Measurements from ENCODE around the gene MAP3K3.

MAP3K3 gene

DNA sequence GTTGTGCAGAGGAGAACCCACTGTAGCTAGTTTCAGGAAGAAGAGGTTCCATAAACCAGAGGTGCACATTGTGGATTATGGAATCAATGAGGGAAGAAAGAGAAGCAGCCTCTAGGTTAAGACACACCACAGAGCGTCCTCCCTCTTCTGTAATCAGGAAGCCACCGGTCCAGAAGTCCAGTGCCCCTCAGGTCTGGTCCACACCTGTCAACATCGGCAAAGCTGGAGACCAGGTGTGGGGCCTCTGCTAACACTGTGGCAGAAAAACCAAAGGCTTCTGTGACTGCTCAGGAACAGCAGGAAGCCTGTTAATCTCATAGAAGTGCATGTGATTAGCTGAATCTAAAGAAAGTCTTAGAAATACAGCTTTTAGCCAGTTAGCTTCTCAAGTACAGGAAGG, 54.4 kb downstream of the MAP3K3 start:
- H3K4me1 ChIP-seq (ENCODE audit: control insufficient read depth, insufficient read depth, low read length, unreplicated experiment) = peaks cover 26% of the 10 kb centered on the region
- no peak overlapping the region for H3K4me3 ChIP-seq (ENCODE audit: low read depth, low read length)
- no peak overlapping the region for H2AFZ ChIP-seq (ENCODE audit: low read length, unreplicated experiment)
- no peaks in the 10 kb centered on the region; the same call in 1 of the 2 replicates for H3K36me3 ChIP-seq (ENCODE audit: insufficient read depth, low read length)
- no peak overlapping the region for H3K27ac ChIP-seq (ENCODE audit: low read depth, low read length)
- H3K27me3 ChIP-seq (ENCODE audit: insufficient read depth, low read length) = no peaks in the 10 kb centered on the region
- no peaks in the 10 kb centered on the region for H3K79me2 ChIP-seq (ENCODE audit: control insufficient read depth, insufficient read depth, low read length, unreplicated experiment)

DNA sequence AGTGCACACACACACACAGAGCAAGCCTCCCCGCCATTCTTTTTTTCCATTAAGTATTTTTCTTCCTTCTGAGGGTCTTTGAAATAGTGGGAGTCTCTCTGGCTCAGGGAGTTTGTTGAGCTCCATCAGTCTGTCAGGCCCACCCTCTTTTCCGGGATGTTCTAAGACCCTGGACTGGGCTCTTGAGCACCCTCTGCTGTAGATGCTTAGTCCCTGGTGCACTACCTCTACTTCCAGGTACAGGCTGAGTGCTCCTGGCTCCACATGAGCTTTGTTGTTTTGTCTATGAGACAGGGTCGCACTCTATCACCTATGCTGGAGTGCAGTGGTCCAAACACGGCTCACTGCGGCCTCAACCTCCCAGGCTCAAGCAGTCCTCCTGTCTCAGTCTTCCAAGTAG, 57.0 kb downstream of the MAP3K3 start:
- no peak overlapping the region for H2AFZ ChIP-seq (ENCODE audit: low read length, unreplicated experiment)

DNA sequence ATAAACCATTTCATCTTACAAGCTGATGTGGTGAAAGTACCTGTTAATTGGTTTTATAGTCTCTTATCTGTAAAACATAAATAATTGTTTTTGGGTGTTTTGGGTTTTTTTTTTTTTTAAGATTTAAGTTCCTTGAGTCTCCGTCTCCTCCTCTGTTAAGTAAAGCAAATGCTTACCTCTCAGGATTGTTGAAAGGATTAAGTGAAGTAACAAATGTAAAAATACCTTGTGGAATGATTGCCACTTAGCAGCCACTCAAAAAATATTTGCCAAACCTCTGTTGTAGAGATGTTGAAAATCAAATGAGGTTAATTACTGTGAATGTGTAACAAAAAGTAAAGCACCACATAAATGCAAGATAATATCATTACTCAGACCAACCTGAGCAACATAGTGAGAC, 58.5 kb downstream of the MAP3K3 start:
- H3K79me2 ChIP-seq (ENCODE audit: control insufficient read depth, insufficient read depth, low read length, unreplicated experiment) = no peaks in the 10 kb centered on the region
- H3K4me1 ChIP-seq (ENCODE audit: control insufficient read depth, insufficient read depth, low read length, unreplicated experiment) = peaks cover 10% of the 10 kb centered on the region
- H3K27me3 ChIP-seq (ENCODE audit: insufficient read depth, low read length) = no peaks in the 10 kb centered on the region
- no peak overlapping the region for H3K4me3 ChIP-seq (ENCODE audit: low read depth, low read length)
- peaks cover 5% of the 10 kb centered on the region for H3K36me3 ChIP-seq (ENCODE audit: insufficient read depth, low read length)
- no peak overlapping the region for H2AFZ ChIP-seq (ENCODE audit: low read length, unreplicated experiment)
- no peak overlapping the region for H3K27ac ChIP-seq (ENCODE audit: low read depth, low read length)

More for the DNA sequence above, 57.0 kb downstream of the MAP3K3 start:
- H3K79me2 ChIP-seq (ENCODE audit: control insufficient read depth, insufficient read depth, low read length, unreplicated experiment) = no peaks in the 10 kb centered on the region
- peaks cover 5% of the 10 kb centered on the region for H3K36me3 ChIP-seq (ENCODE audit: insufficient read depth, low read length)
- H3K27ac ChIP-seq (ENCODE audit: low read depth, low read length) = no peak overlapping the region
- peaks cover 25% of the 10 kb centered on the region for H3K4me1 ChIP-seq (ENCODE audit: control insufficient read depth, insufficient read depth, low read length, unreplicated experiment)
- no peaks in the 10 kb centered on the region for H3K27me3 ChIP-seq (ENCODE audit: insufficient read depth, low read length)
- H3K4me3 ChIP-seq (ENCODE audit: low read depth, low read length) = no peak overlapping the region

DNA sequence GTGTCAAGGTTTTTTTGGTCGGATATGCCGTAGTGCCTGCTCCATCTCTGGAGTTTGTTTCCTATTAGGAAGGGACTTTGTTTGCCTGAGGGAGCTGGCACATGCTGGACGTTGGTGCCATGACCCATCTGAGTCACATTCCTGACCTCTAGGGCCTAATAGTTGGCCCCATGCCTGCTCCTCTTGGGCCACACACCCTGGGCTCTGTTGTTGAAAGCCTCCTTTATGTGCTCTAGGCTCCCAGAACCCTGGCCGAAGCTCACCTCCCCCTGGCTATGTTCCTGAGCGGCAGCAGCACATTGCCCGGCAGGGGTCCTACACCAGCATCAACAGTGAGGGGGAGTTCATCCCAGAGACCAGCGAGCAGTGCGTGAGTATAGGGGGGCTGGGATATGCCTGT, 59.3 kb downstream of the MAP3K3 start:
- no peaks in the 10 kb centered on the region for H3K27me3 ChIP-seq (ENCODE audit: insufficient read depth, low read length)
- peaks cover 3% of the 10 kb centered on the region for H3K4me1 ChIP-seq (ENCODE audit: control insufficient read depth, insufficient read depth, low read length, unreplicated experiment)
- no peak overlapping the region for H3K4me3 ChIP-seq (ENCODE audit: low read depth, low read length)
- no peak overlapping the region for H3K27ac ChIP-seq (ENCODE audit: low read depth, low read length)
- H3K36me3 ChIP-seq (ENCODE audit: insufficient read depth, low read length) = peaks cover 5% of the 10 kb centered on the region
- H3K79me2 ChIP-seq (ENCODE audit: control insufficient read depth, insufficient read depth, low read length, unreplicated experiment) = no peaks in the 10 kb centered on the region
- no peak overlapping the region for H2AFZ ChIP-seq (ENCODE audit: low read length, unreplicated experiment)

DNA sequence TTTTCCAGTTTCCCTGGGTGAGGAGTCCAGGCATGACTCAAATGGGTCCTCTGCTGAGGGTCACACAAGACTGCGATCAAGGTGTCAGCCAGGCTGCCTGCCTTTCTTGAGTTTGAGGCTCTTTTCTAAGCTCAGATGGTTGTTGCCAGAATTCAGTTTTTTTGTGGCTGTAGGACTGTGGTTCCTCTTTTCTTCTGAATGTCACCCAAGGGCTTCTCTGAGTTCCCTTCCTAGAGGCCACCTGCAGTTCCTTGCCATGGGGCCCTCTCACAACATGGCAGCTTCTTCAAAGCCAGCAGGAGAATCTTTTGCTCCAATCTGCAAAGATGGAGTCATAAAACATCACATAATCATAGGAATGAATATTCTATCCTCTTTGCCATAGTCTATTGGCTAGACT, 60.2 kb downstream of the MAP3K3 start:
- Histone ChIP-seq H3K79me2 (ENCODE audit: control insufficient read depth, insufficient read depth, low read length, unreplicated experiment) (no peaks in the 10 kb centered on the region), H3K4me3 (ENCODE audit: low read depth, low read length) (no peak overlapping the region), H3K4me1 (ENCODE audit: control insufficient read depth, insufficient read depth, low read length, unreplicated experiment) (no peaks in the 10 kb centered on the region), H2AFZ (ENCODE audit: low read length, unreplicated experiment) (no peak overlapping the region), H3K27ac (ENCODE audit: low read depth, low read length) (no peak overlapping the region), H3K36me3 (ENCODE audit: insufficient read depth, low read length) (peaks cover 5% of the 10 kb centered on the region), H3K27me3 (ENCODE audit: insufficient read depth, low read length) (no peaks in the 10 kb centered on the region)

DNA sequence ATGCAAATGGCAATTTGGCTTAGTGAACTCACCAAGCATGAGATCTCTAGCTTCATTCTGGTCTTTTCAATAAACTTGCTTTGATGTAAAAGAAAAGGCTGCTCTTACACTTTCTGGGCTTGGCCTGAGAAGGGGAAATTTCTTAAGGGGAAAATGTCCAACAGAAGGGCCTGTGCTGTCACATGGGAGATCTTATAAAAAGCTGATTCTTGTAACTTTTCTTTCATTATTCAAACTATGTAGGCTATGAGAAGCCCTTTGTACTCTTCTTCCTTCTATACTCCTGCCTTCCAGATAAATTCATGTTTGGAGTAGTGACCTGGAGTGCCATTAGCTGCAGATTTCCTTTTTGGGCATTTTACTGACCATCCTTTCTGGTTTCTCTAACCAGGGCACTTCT, 60.8 kb downstream of the MAP3K3 start:
- H3K27ac ChIP-seq (ENCODE audit: low read depth, low read length) = no peak overlapping the region
- no peaks in the 10 kb centered on the region for H3K4me1 ChIP-seq (ENCODE audit: control insufficient read depth, insufficient read depth, low read length, unreplicated experiment)
- H3K36me3 ChIP-seq (ENCODE audit: insufficient read depth, low read length) = peaks cover 5% of the 10 kb centered on the region
- H3K79me2 ChIP-seq (ENCODE audit: control insufficient read depth, insufficient read depth, low read length, unreplicated experiment) = no peaks in the 10 kb centered on the region
- H2AFZ ChIP-seq (ENCODE audit: low read length, unreplicated experiment) = no peak overlapping the region
- no peak overlapping the region for H3K4me3 ChIP-seq (ENCODE audit: low read depth, low read length)
- H3K27me3 ChIP-seq (ENCODE audit: insufficient read depth, low read length) = no peaks in the 10 kb centered on the region

DNA sequence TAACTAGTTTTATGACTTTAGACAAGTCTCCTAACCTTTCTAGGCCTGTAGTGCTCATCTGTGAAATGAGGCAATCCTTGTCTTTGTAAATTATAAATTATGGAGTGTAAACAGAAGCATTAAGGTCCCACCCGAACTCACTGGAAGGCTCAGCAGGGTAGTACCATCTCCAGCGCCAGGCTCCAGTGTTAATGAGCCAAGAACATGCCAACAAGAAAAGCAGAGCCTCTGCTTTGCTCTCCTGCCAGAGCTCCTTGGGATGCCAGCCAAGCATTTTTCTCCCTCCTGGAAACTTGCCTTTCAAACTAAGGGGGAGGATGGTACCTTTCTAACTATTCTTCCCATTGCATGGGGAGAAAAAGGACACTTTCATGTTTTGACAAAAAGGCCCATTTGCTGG, 62.8 kb downstream of the MAP3K3 start:
- no peak overlapping the region for H3K4me3 ChIP-seq (ENCODE audit: low read depth, low read length)

DNA sequence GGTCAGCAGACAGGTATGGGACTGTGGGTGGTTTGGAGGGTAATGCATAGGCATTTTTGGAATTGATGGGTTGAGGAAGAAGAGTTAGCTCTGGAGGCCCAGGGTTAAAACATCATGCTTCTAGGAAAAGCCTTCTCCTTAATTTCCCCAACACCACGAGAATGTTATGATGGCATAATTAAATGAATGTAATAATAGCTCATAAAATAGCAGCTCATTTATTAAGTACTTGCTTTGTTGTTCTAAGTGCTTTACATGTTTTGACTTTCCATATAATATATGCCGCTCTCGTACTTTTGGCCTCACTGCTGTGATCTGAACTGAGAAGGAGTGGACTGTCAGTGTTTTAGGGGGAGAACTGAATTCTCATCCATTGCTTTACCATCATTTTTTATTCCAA, 63.4 kb downstream of the MAP3K3 start:
- Histone ChIP-seq H3K27me3 (ENCODE audit: insufficient read depth, low read length) (no peaks in the 10 kb centered on the region), H3K79me2 (ENCODE audit: control insufficient read depth, insufficient read depth, low read length, unreplicated experiment) (no peaks in the 10 kb centered on the region), H3K4me3 (ENCODE audit: low read depth, low read length) (no peak overlapping the region), H3K36me3 (ENCODE audit: insufficient read depth, low read length) (peaks cover 8% of the 10 kb centered on the region), H3K4me1 (ENCODE audit: control insufficient read depth, insufficient read depth, low read length, unreplicated experiment) (no peaks in the 10 kb centered on the region), H3K27ac (ENCODE audit: low read depth, low read length) (no peak overlapping the region), H2AFZ (ENCODE audit: low read length, unreplicated experiment) (no peak overlapping the region)

More for the DNA sequence above, 62.8 kb downstream of the MAP3K3 start:
- no peaks in the 10 kb centered on the region for H3K79me2 ChIP-seq (ENCODE audit: control insufficient read depth, insufficient read depth, low read length, unreplicated experiment)
- H3K27me3 ChIP-seq (ENCODE audit: insufficient read depth, low read length) = no peaks in the 10 kb centered on the region
- peaks cover 8% of the 10 kb centered on the region for H3K36me3 ChIP-seq (ENCODE audit: insufficient read depth, low read length)
- H3K27ac ChIP-seq (ENCODE audit: low read depth, low read length) = no peak overlapping the region
- no peaks in the 10 kb centered on the region for H3K4me1 ChIP-seq (ENCODE audit: control insufficient read depth, insufficient read depth, low read length, unreplicated experiment)
- H2AFZ ChIP-seq (ENCODE audit: low read length, unreplicated experiment) = no peak overlapping the region

DNA sequence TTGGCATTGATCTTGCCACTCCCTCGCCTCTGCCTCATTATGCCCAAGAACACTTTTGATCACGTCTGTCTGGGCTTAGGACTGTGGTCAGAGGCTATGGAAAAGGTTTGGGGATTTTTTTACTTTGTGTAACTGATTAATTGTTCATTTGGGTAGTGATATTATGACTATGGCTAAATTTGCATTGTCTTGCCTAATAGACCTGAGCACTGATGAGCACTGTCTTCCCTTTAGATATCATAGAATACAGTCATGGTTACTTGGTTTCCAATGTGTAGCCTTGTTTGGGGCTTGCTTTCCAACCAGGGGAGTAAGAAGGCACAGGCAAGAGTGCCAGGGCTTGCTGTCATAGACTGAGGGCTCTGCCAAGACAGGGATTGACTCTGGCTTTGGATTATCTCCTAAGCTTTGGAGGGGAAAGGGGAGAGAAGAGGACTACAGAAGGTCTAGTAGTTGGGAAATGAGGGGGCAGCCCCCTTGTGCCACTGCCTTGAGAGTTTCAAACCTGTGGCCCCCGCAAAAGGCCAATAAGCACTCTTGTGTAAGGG, 64.0 kb downstream of the MAP3K3 start:
- H2AFZ ChIP-seq (ENCODE audit: low read length, unreplicated experiment) = no peak overlapping the region
- no peaks in the 10 kb centered on the region for H3K4me1 ChIP-seq (ENCODE audit: control insufficient read depth, insufficient read depth, low read length, unreplicated experiment)
- no peak overlapping the region for H3K4me3 ChIP-seq (ENCODE audit: low read depth, low read length)
- no peaks in the 10 kb centered on the region for H3K79me2 ChIP-seq (ENCODE audit: control insufficient read depth, insufficient read depth, low read length, unreplicated experiment)
- no peak overlapping the region for H3K27ac ChIP-seq (ENCODE audit: low read depth, low read length)
- H3K27me3 ChIP-seq (ENCODE audit: insufficient read depth, low read length) = no peaks in the 10 kb centered on the region
- H3K36me3 ChIP-seq (ENCODE audit: insufficient read depth, low read length) = peaks cover 8% of the 10 kb centered on the region

DNA sequence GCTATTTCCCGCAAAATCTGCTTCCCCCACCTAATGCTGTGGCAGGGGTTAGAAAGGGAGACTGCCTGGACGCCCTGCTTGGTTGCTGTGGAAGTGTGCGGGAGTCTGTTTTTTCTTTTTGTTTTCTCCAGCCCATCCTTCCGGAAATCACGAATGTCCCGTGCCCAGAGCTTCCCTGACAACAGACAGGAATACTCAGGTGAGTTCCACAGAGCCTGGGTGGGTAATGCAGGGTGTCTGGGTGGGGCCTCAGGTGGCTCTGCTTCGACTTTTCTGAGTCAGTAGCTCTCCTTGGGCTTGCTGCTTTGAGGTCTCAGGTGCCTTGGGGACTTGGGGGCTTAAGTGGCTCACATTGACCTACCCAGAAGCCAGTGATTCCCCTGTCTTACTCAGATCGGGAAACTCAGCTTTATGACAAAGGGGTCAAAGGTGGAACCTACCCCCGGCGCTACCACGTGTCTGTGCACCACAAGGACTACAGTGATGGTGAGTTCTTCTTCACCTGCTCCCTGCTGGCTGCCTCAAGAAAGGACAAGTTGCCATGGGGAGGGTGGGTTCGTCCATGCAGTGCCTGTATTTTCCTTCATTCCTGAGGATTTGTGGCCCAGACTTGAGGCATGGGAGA, 66.3 kb downstream of the MAP3K3 start:
- no peak overlapping the region for H3K4me3 ChIP-seq (ENCODE audit: low read depth, low read length)
- H3K27me3 ChIP-seq (ENCODE audit: insufficient read depth, low read length) = no peaks in the 10 kb centered on the region
- no peaks in the 10 kb centered on the region for H3K79me2 ChIP-seq (ENCODE audit: control insufficient read depth, insufficient read depth, low read length, unreplicated experiment)
- H2AFZ ChIP-seq (ENCODE audit: low read length, unreplicated experiment) = no peak overlapping the region
- H3K36me3 ChIP-seq (ENCODE audit: insufficient read depth, low read length) = peaks cover 3% of the 10 kb centered on the region; the same call in 1 of the 2 replicates
- no peak overlapping the region for H3K27ac ChIP-seq (ENCODE audit: low read depth, low read length)
- H3K4me1 ChIP-seq (ENCODE audit: control insufficient read depth, insufficient read depth, low read length, unreplicated experiment) = no peaks in the 10 kb centered on the region

DNA sequence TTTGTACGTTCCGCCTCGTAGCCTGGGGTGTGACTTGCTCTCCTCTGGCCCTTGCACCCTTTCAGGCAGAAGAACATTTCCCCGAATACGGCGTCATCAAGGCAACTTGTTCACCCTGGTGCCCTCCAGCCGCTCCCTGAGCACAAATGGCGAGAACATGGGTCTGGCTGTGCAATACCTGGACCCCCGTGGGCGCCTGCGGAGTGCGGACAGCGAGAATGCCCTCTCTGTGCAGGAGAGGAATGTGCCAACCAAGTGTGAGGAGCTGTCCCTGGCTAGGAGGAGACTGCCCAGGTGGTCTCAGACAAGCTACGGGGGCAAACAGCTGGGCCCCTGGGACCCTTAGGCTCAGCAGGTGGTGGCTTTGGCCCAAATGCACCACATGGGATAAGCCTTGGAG, 67.3 kb downstream of the MAP3K3 start:
- Histone ChIP-seq H3K4me3 (ENCODE audit: low read depth, low read length) (no peak overlapping the region), H3K27me3 (ENCODE audit: insufficient read depth, low read length) (no peaks in the 10 kb centered on the region), H3K4me1 (ENCODE audit: control insufficient read depth, insufficient read depth, low read length, unreplicated experiment) (no peaks in the 10 kb centered on the region), H3K27ac (ENCODE audit: low read depth, low read length) (no peak overlapping the region), H2AFZ (ENCODE audit: low read length, unreplicated experiment) (no peak overlapping the region), H3K79me2 (ENCODE audit: control insufficient read depth, insufficient read depth, low read length, unreplicated experiment) (no peaks in the 10 kb centered on the region), H3K36me3 (ENCODE audit: insufficient read depth, low read length) (peaks cover 3% of the 10 kb centered on the region; the same call in 1 of the 2 replicates)
